ENCODE measurements around the gene BPIFB6.

DNA sequence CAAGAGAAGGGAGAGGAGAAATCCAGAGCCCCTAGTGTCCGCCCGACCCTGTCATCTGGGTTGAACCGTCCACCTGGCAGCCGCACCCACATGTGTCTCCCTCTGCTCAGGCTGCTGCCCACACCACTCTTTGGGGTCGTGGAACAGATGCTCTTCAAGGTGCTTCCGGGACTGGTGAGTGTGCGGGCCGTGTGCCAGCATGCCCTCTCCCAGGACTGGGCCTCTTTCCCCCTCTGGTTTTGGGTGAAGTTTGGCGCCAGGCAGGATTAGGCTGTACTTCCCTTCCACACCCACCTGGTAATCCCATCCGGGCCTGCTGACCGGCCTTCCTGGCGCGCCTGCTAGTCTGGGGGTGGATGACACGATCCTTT lies 30.2 kb downstream of the BPIFB6 start:
- TF ChIP-seq, protein P1, sequence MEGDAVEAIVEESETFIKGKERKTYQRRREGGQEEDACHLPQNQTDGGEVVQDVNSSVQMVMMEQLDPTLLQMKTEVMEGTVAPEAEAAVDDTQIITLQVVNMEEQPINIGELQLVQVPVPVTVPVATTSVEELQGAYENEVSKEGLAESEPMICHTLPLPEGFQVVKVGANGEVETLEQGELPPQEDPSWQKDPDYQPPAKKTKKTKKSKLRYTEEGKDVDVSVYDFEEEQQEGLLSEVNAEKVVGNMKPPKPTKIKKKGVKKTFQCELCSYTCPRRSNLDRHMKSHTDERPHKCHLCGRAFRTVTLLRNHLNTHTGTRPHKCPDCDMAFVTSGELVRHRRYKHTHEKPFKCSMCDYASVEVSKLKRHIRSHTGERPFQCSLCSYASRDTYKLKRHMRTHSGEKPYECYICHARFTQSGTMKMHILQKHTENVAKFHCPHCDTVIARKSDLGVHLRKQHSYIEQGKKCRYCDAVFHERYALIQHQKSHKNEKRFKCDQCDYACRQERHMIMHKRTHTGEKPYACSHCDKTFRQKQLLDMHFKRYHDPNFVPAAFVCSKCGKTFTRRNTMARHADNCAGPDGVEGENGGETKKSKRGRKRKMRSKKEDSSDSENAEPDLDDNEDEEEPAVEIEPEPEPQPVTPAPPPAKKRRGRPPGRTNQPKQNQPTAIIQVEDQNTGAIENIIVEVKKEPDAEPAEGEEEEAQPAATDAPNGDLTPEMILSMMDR (IDR thresholded peaks at IDR 0.05): no peak
- TF ChIP-seq POLR2A (IDR thresholded peaks at IDR 0.05): no peak

All from transverse colon (tissue), 3 donors.